Measurements from ENCODE around the gene THAP11. TPM values are rescaled to one million over a fixed set of nuclear protein-coding genes. Genes with fewer than 3 reads are reported as not detected.
"Not testable (repeated sequence)": the region's sequence is repeated elsewhere in the genome, so short reads cannot be mapped to it uniquely, and the experiment has no call there.

Gene THAP11
- total RNA-seq, 1 donor from 2014 or later, result 24.9 TPM

DNA sequence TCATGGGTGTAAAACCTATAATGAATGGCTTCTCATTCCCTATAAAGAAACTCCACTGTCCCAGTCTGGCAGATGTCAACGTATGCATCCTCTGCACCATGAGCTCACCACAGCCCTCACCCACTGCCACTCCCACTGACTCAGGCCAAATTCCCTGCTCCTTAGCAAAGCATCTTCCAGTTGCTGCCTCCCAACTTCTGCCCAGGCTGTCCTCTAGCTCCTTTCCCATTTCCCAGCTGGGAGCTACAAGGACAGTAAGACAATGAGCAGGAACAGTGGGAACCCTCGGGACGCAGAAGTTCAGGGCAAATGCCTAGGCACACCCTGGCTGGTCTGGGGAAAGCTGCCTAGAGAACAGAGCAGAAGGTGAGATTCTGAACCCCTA lies 9.1 kb upstream of the THAP11 start:
- DNase-seq (no peak), ATAC-seq (ENCODE audit: low read depth) (no peak)
- peak overlapping the region; percentile 86 for H3K4me3 Mint-ChIP-seq
- no peaks in the 10 kb centered on the region for H3K9me3 Mint-ChIP-seq
- TF ChIP-seq, protein P1, sequence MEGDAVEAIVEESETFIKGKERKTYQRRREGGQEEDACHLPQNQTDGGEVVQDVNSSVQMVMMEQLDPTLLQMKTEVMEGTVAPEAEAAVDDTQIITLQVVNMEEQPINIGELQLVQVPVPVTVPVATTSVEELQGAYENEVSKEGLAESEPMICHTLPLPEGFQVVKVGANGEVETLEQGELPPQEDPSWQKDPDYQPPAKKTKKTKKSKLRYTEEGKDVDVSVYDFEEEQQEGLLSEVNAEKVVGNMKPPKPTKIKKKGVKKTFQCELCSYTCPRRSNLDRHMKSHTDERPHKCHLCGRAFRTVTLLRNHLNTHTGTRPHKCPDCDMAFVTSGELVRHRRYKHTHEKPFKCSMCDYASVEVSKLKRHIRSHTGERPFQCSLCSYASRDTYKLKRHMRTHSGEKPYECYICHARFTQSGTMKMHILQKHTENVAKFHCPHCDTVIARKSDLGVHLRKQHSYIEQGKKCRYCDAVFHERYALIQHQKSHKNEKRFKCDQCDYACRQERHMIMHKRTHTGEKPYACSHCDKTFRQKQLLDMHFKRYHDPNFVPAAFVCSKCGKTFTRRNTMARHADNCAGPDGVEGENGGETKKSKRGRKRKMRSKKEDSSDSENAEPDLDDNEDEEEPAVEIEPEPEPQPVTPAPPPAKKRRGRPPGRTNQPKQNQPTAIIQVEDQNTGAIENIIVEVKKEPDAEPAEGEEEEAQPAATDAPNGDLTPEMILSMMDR (IDR thresholded peaks at IDR 0.05), result no peak
- ChIA-PET POLR2A (interaction anchor here (0.6 to 1.7 kb wide), 6 partner anchors 12 to 267 kb away, joined by 3 to 21 read pairs (median 4); partner anchors contain the start of genes NUTF2 and PSMB10), CTCF (interaction anchor here (1.2 to 3.5 kb wide), 4 partner anchors 10 to 160 kb away, joined by 3 to 20 read pairs (median 5); partner anchors contain the start of genes RANBP10 and TSNAXIP1)
- no peak overlapping the region for H3K27ac Mint-ChIP-seq
- peaks cover 31% of the 10 kb centered on the region for H3K36me3 Mint-ChIP-seq (ENCODE audit: low read depth)
- no peaks in the 10 kb centered on the region for H3K27me3 Mint-ChIP-seq
- intact Hi-C loops (cut with micrococcal nuclease), result loop anchor here (1.0 kb wide), 4 partner anchors 9 to 27 kb away; partner anchors contain the start of genes NUTF2, RANBP10, THAP11 and TSNAXIP1
- peaks cover 14% of the 10 kb centered on the region for H3K4me1 Mint-ChIP-seq

DNA sequence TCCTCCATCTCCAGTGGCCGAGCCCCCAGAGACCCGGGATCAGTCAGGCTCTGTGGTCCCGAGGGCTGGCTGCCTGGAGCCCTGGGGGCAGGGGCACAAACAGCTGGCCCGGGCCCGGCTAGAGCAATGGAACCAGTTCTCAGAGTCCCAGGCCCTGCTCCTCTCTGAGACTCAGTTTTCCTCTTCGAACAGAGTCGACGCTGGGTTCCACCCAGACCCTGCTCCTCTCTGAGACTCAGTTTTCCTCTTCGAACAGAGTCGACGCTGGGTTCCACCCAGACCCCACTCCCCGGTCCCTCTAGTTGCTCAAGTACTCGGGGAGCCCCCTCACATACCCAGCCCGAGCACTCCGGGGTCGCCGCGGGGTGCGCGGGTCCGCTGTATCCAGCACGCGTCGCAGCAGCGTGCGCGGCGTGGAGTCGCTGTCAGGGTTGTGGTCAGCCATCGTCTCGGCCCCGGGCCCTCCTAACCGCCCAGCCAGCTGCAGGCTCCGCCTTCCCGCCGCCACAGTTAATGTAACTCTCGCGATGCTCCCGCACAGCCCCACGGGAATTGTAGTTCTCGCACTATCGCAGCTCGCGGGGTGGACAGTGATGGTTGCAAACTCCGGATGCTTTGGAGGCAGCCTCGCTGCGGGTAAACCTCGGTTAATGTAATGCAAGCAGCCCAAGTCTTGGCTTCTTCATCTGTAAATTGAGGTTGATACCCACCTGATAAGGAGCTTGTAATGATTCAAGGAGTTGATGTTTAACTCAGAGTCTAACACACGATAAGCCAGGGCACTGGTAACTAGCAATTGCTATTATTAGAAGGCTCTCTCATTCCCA lies 8.5 kb upstream of the THAP11 start:
- DNase-seq (peak; percentile 91), ATAC-seq (ENCODE audit: low read depth) (peak; percentile 100)
- Mint-ChIP-seq H3K27ac (peak overlapping the region; percentile 56), H3K36me3 (ENCODE audit: low read depth) (peaks cover 26% of the 10 kb centered on the region), H3K4me3 (peak overlapping the region; percentile 86), H3K9me3 (no peaks in the 10 kb centered on the region), H3K4me1 (peaks cover 14% of the 10 kb centered on the region), H3K27me3 (no peaks in the 10 kb centered on the region)
- TF ChIP-seq, protein P1 (IDR thresholded peaks at IDR 0.05), result no peak
- ChIA-PET POLR2A (interaction anchor here (0.5 to 1.7 kb wide), 11 partner anchors 11 to 411 kb away, joined by 3 to 21 read pairs (median 4); partner anchors contain the start of genes ACD, NUTF2, PLA2G15 and PSMB10), CTCF (interaction anchor here (1.2 to 3.5 kb wide), 4 partner anchors 10 to 161 kb away, joined by 3 to 20 read pairs (median 5); partner anchors contain the start of genes RANBP10 and TSNAXIP1)
- intact Hi-C loops (cut with micrococcal nuclease), result loop anchor here (1.0 kb wide), 4 partner anchors 9 to 27 kb away; partner anchors contain the start of genes NUTF2, RANBP10, THAP11 and TSNAXIP1

DNA sequence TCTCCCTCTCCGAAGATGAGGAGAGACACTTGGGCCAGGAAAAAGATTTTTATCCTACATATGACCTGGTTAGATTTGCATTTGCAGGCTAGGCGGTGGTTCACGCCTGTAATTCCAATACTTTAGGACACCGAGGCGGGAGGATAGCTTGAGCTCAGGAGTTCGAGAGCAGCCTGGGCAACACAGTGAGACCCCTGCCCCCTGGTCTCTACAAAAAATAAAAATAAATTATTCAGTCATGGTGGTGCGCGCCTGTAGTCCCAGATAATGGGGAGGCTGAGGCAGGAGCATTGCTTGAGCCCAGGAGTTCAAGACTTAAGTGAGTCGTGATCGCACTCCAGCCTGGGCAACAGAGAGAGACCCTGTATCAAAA lies 7.9 kb upstream of the THAP11 start:
- peaks cover 20% of the 10 kb centered on the region for H3K36me3 Mint-ChIP-seq (ENCODE audit: low read depth)
- TF ChIP-seq, protein P1 (IDR thresholded peaks at IDR 0.05), result no peak
- H3K27me3 Mint-ChIP-seq, result no peaks in the 10 kb centered on the region
- H3K9me3 Mint-ChIP-seq, result no peaks in the 10 kb centered on the region
- peak overlapping the region; percentile 86 for H3K4me3 Mint-ChIP-seq
- ChIA-PET CTCF (interaction anchor here (1.6 to 3.5 kb wide), 3 partner anchors 9 to 161 kb away, joined by 5 to 20 read pairs (median 5); no protein-coding TSS in a partner anchor), POLR2A (interaction anchor here (0.5 to 1.7 kb wide), 7 partner anchors 11 to 175 kb away, joined by 3 to 21 read pairs (median 4); partner anchors contain the start of genes ACD, NUTF2, PSMB10 and RANBP10)
- ATAC-seq (ENCODE audit: low read depth) (no peak), DNase-seq (no peak)
- peaks cover 14% of the 10 kb centered on the region for H3K4me1 Mint-ChIP-seq
- H3K27ac Mint-ChIP-seq, result peak overlapping the region; percentile 56
- intact Hi-C loops (cut with micrococcal nuclease), result no loop called here

DNA sequence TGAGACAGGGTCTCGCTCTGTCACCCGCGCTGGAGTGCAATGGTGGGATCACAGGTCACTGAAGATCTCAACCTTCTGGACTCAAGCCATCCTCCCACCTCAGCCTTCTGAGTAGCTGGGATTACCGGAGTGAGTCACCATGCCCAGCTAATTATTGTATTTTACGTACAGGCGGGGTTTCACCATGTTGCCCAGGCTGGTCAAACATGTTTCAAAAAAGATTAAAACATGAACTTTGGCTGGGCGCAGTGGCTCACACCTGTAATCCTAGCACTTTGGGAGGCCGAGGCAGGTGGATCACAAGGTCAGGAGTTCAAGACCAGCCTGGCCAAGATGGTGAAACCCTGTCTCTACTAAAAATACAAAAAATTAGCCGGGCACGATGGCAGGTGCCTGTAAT lies 4.9 kb upstream of the THAP11 start:
- ChIA-PET CTCF (interaction anchor here (1.1 kb wide), 1 partner anchor 20 kb away, joined by 3 read pairs; no protein-coding TSS in a partner anchor), POLR2A (interaction anchor here (1.3 kb wide), 1 partner anchor 30 kb away, joined by 3 read pairs; the partner anchor contains the start of gene TSNAXIP1)
- intact Hi-C loops (cut with micrococcal nuclease); H3K27me3 Mint-ChIP-seq; H3K4me3 Mint-ChIP-seq; H3K27ac Mint-ChIP-seq; H3K9me3 Mint-ChIP-seq; H3K36me3 Mint-ChIP-seq (ENCODE audit: low read depth); ATAC-seq (ENCODE audit: low read depth); DNase-seq: not testable (repeated sequence)
- peaks cover 19% of the 10 kb centered on the region for H3K4me1 Mint-ChIP-seq

DNA sequence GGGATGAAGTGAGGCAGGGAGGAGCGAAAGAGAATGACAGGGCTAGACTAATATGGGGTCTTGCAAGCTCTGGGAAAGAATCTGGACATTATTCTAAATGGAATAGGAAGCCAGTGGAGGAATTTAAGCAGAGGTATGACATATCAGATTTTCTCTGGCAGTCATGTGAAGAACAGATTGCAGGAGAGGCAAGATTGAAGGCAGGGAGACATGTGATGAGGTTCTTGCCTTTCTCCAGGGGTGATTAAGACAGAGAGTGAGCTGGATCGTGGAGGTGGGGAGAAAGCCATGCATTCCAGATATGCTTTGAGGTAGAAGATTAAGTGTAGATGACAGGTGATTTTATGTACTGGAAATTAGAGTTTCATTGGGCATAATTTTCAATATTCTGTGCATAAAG lies 4.3 kb upstream of the THAP11 start:
- no peak overlapping the region for H3K27ac Mint-ChIP-seq

More for the DNA sequence above, 4.3 kb upstream of the THAP11 start:
- ATAC-seq (ENCODE audit: low read depth), result no peak
- no peaks in the 10 kb centered on the region for H3K9me3 Mint-ChIP-seq
- TF ChIP-seq, protein P1 (IDR thresholded peaks at IDR 0.05), result no peak
- intact Hi-C loops (cut with micrococcal nuclease), result no loop called here
- no peaks in the 10 kb centered on the region for H3K27me3 Mint-ChIP-seq
- H3K4me1 Mint-ChIP-seq, result peaks cover 18% of the 10 kb centered on the region
- ChIA-PET POLR2A (interaction anchor here (0.7 kb wide), 1 partner anchor 45 kb away, joined by 4 read pairs; no protein-coding TSS in a partner anchor), CTCF (no interaction called here)
- H3K36me3 Mint-ChIP-seq (ENCODE audit: low read depth), result no peaks in the 10 kb centered on the region
- no peak overlapping the region for H3K4me3 Mint-ChIP-seq
- no peak for DNase-seq

All from activated B cell treated with CpG ODN at 0.5 μM for 24 hours (primary cell).